ENCODE measurements around the gene CCDC92B.

DNA sequence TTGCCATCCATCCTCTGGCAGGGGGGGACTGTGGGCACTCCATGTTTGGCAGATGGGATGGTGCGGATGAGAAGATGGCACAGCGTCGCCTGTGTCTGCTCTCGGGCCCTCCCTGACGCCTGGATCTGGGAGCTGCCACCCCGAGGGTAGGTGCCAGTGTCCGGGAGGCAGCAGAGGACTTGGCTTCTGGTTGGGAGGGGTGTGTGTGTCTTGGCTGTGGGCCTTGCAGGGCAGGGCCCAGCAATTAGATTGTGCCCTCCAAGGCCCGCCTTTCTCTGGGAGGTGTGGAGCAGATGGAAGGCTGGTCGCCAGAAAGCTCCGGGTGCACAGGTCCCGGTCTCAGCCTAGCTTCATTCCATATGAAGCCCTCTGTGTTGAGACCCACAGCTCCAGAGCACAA is 48.2 kb upstream of the CCDC92B start:
- TF ChIP-seq POLR2AphosphoS5 (IDR thresholded peaks at IDR 0.05; ENCODE audit: low read depth, low read length) (no peak), POLR2A (IDR thresholded peaks at IDR 0.05; ENCODE audit: low read depth, low read length) (no peak), TAF1 (IDR thresholded peaks at IDR 0.05; ENCODE audit: low read depth, low read length) (no peak), PAX5 (IDR thresholded peaks at IDR 0.05; ENCODE audit: insufficient read depth, low read length, severe bottlenecking) (no peak)
